Parathyroid adenoma (tissue), 2 donors: Measurements from ENCODE around the gene DNAJC1.

ENCODE experiments used
- H2AFZ ChIP-seq: fragments of 300-600 bp; sonication (generic); one replicate; pipeline ENCODE4 v1.7.0; 2017; ENCODE audit warnings: antibody characterized with exemption, mild to moderate bottlenecking
- H3K27ac ChIP-seq: fragments of 300-600 bp; sonication (generic); one replicate; pipeline ENCODE4 v1.7.0; 2017
- H3K27me3 ChIP-seq: fragments of 300-600 bp; sonication (generic); one replicate; pipeline ENCODE4 v1.7.0; 2017; ENCODE audit warnings: low read length; ENCODE audit not compliant: control insufficient read depth, insufficient read depth
- H3K36me3 ChIP-seq: fragments of 300-600 bp; sonication (generic); one replicate; pipeline ENCODE4 v1.7.0; 2017; ENCODE audit warnings: low read length; ENCODE audit not compliant: control insufficient read depth, insufficient read depth
- H3K4me1 ChIP-seq: fragments of 300-600 bp; sonication (generic); one replicate; pipeline ENCODE4 v1.7.0; 2017; ENCODE audit warnings: control low read depth
- H3K4me2 ChIP-seq: fragments of 300-600 bp; sonication (generic); one replicate; pipeline ENCODE4 v1.7.0; 2017; ENCODE audit warnings: low read length
- H3K4me3 ChIP-seq: fragments of 300-600 bp; sonication (generic); one replicate; pipeline ENCODE4 v1.7.0; 2017; ENCODE audit warnings: low read depth, low read length
- H3K79me2 ChIP-seq: fragments of 300-600 bp; sonication (generic); one replicate; pipeline ENCODE4 v1.7.0; 2017; ENCODE audit warnings: control low read depth
- H3K9ac ChIP-seq: fragments of 300-600 bp; sonication (generic); one replicate; pipeline ENCODE4 v1.7.0; 2017; ENCODE audit warnings: mild to moderate bottlenecking
- H3K9me3 ChIP-seq: fragments of 300-600 bp; sonication (generic); one replicate; pipeline ENCODE4 v1.7.0; 2017; ENCODE audit warnings: low read length; ENCODE audit not compliant: control insufficient read depth
- TF ChIP-seq, protein P1 (sequence below): fragments of 300-600 bp; sonication (generic); IDR thresholded peaks from one replicate; pipeline ENCODE4 v1.7.0; 2017; ENCODE audit warnings: antibody characterized with exemption, mild to moderate bottlenecking
- donor health status: primary hyperparathyroidism.

Gene DNAJC1

DNA sequence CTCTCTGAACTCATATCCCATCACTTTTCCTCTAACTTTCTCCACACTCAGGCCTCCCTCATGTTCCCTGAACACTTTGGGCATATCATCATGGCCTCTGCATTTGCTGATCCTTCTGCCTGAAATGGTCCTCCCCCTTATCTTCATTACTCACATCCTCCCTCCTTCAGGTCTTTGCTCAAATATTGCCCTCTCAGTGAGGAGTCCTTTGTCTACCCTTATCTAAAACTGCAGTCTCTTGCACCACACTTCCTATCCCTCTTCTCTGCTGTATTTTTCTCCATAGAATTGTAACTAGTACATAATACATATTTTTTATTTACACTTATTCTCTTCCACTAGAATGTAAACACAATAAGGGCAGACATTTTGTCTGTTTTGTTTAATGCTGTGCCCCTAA lies 41.7 kb downstream of the DNAJC1 start:
- Histone ChIP-seq H3K27ac (no peak overlapping the region), H3K36me3 (no peaks in the 10 kb centered on the region), H3K9me3 (no peaks in the 10 kb centered on the region), H3K27me3 (no peaks in the 10 kb centered on the region), H2AFZ (no peak overlapping the region), H3K4me1 (no peaks in the 10 kb centered on the region), H3K4me3 (no peak overlapping the region), H3K79me2 (peaks cover 23% of the 10 kb centered on the region), H3K4me2 (no peak overlapping the region), H3K9ac (no peak overlapping the region)
- TF ChIP-seq, protein P1, sequence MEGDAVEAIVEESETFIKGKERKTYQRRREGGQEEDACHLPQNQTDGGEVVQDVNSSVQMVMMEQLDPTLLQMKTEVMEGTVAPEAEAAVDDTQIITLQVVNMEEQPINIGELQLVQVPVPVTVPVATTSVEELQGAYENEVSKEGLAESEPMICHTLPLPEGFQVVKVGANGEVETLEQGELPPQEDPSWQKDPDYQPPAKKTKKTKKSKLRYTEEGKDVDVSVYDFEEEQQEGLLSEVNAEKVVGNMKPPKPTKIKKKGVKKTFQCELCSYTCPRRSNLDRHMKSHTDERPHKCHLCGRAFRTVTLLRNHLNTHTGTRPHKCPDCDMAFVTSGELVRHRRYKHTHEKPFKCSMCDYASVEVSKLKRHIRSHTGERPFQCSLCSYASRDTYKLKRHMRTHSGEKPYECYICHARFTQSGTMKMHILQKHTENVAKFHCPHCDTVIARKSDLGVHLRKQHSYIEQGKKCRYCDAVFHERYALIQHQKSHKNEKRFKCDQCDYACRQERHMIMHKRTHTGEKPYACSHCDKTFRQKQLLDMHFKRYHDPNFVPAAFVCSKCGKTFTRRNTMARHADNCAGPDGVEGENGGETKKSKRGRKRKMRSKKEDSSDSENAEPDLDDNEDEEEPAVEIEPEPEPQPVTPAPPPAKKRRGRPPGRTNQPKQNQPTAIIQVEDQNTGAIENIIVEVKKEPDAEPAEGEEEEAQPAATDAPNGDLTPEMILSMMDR: no peak

GRCh38 chr10:21959998-21960397 lies 43.5 kb downstream of the DNAJC1 start:
- no peaks in the 10 kb centered on the region for H3K4me1 ChIP-seq
- no peaks in the 10 kb centered on the region for H3K9me3 ChIP-seq
- H3K27ac ChIP-seq: no peak overlapping the region
- H3K9ac ChIP-seq: no peak overlapping the region
- H3K79me2 ChIP-seq: peaks cover 20% of the 10 kb centered on the region
- no peaks in the 10 kb centered on the region for H3K27me3 ChIP-seq
- H3K36me3 ChIP-seq: no peaks in the 10 kb centered on the region
- no peak overlapping the region for H2AFZ ChIP-seq
- TF ChIP-seq, protein P1: no peak
- no peak overlapping the region for H3K4me2 ChIP-seq
- H3K4me3 ChIP-seq: no peak overlapping the region

DNA sequence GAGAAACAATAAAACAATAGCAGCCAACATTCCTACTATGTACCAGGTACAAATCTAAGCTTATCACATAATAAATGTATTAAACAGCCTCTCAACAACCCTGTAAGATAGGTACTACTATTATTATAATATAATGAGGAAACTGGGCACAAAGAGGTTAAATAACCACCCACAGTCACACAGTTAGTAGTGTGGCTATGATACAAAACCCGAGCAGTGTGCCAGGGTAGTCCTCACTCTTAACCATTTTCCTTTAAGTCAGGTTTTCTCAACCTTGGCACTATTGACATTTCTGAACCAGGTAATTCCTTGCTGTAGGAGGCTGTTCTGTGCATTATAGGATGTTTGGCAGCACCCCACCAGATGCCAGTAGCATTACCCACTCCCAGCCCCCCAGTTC lies 48.8 kb downstream of the DNAJC1 start:
- TF ChIP-seq, protein P1: no peak
- H3K4me3 ChIP-seq: no peak overlapping the region

DNA sequence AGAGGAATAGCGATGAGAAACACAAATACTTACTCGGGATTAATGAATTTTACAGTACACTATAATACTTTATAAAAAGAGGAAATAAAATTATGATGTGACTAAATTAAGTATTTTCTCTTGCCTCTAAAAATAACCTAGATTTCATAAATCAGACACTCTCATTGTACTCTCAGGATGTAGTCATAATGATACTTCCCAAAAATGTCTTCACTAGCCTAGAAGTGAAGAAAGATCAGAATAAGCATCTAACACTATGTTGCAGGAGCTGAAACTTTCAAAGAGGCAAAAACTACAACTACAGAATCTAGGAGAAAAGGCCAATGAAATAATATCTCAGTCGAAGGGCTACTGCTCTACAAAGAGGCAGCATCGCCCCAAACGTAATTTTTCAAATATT lies 49.4 kb downstream of the DNAJC1 start:
- Histone ChIP-seq H3K4me2 (no peak overlapping the region), H3K9me3 (no peaks in the 10 kb centered on the region), H3K27ac (no peak overlapping the region), H2AFZ (no peak overlapping the region), H3K9ac (no peak overlapping the region), H3K4me3 (no peak overlapping the region), H3K79me2 (peaks cover 2% of the 10 kb centered on the region), H3K27me3 (no peaks in the 10 kb centered on the region), H3K36me3 (no peaks in the 10 kb centered on the region), H3K4me1 (no peaks in the 10 kb centered on the region)
- TF ChIP-seq, protein P1: no peak

More for the DNA sequence above, 48.8 kb downstream of the DNAJC1 start:
- Histone ChIP-seq H3K27ac (no peak overlapping the region), H3K4me1 (no peaks in the 10 kb centered on the region), H2AFZ (no peak overlapping the region), H3K9me3 (no peaks in the 10 kb centered on the region), H3K27me3 (no peaks in the 10 kb centered on the region), H3K9ac (no peak overlapping the region), H3K4me2 (no peak overlapping the region), H3K36me3 (no peaks in the 10 kb centered on the region), H3K79me2 (no peaks in the 10 kb centered on the region)

- H3K27ac ChIP-seq: no peak overlapping the region
- H3K79me2 ChIP-seq: peaks cover 2% of the 10 kb centered on the region
- no peaks in the 10 kb centered on the region for H3K27me3 ChIP-seq
- H3K36me3 ChIP-seq: no peaks in the 10 kb centered on the region
- no peak overlapping the region for H3K4me2 ChIP-seq
- H3K9me3 ChIP-seq: no peaks in the 10 kb centered on the region
- no peak overlapping the region for H3K4me3 ChIP-seq
- no peak overlapping the region for H3K9ac ChIP-seq
- H2AFZ ChIP-seq: no peak overlapping the region
- no peaks in the 10 kb centered on the region for H3K4me1 ChIP-seq
- TF ChIP-seq, protein P1: peak; percentile 46
Observed at GRCh38 chr10:21953585-21954057, 49.9 kb downstream of the DNAJC1 start.
